PFSK-1 (cell line): Measurements from ENCODE around the gene SH3BP5.

Source experiments
- FOXP2 ChIP-seq: optimal IDR thresholded peaks from 2 replicates; pipeline ENCODE3; 2011; ENCODE audit warnings: borderline replicate concordance, control low read depth, inconsistent platforms; ENCODE audit not compliant: insufficient read depth; ENCODE audit errors: extremely low read length, extremely low read depth
- POLR2AphosphoS5 ChIP-seq: IDR thresholded peaks from 2 replicates; pipeline ENCODE4 v1.6.1; 2012; ENCODE audit warnings: low read depth, mild to moderate bottlenecking, control low read depth, low read length, moderate library complexity
- SIN3A ChIP-seq: IDR thresholded peaks from 2 replicates; pipeline ENCODE4 v1.6.1; 2012; ENCODE audit warnings: mild to moderate bottlenecking, low read length, moderate library complexity, borderline replicate concordance; ENCODE audit not compliant: insufficient read depth
- TAF1 ChIP-seq: IDR thresholded peaks from 2 replicates; pipeline ENCODE4 v1.6.1; 2012; ENCODE audit warnings: low read length, control low read depth, borderline replicate concordance; ENCODE audit not compliant: insufficient read depth
- TF ChIP-seq, protein P1 (sequence below), 2 experiments: IDR thresholded peaks; 2 replicates each; pipeline versions ENCODE4 v1.6.1 to v1.8.0; 2011 to 2012; ENCODE audit warnings: low read depth in 2 of 2, low read length in 2 of 2, control low read depth in 1 of 2, inconsistent platforms in 1 of 2, mild to moderate bottlenecking in 1 of 2, moderate library complexity in 1 of 2; ENCODE audit not compliant: insufficient read depth in 1 of 2

SH3BP5 gene

DNA sequence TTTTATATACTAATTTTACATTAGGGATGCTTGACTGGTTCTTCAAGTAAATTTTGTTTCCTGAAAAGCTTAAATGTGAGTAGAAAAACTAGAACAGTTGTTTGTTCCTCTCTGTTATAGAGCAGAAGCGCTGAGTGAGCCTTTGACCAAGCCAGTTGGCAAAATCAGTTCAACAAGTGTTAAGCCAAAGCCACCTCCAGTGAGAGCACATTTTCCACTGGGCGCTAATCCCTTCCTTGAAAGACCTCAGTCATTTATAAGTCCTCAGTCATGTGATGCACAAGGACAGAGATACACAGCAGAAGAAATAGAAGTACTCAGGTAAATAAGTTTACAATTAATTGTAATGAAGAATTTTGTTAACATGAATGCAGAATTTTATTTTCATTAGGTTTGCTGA lies 111.7 kb downstream of the SH3BP5 start:
- TF ChIP-seq SIN3A (no peak), POLR2AphosphoS5 (no peak), TAF1 (no peak), FOXP2 (no peak)
- TF ChIP-seq, protein P1, sequence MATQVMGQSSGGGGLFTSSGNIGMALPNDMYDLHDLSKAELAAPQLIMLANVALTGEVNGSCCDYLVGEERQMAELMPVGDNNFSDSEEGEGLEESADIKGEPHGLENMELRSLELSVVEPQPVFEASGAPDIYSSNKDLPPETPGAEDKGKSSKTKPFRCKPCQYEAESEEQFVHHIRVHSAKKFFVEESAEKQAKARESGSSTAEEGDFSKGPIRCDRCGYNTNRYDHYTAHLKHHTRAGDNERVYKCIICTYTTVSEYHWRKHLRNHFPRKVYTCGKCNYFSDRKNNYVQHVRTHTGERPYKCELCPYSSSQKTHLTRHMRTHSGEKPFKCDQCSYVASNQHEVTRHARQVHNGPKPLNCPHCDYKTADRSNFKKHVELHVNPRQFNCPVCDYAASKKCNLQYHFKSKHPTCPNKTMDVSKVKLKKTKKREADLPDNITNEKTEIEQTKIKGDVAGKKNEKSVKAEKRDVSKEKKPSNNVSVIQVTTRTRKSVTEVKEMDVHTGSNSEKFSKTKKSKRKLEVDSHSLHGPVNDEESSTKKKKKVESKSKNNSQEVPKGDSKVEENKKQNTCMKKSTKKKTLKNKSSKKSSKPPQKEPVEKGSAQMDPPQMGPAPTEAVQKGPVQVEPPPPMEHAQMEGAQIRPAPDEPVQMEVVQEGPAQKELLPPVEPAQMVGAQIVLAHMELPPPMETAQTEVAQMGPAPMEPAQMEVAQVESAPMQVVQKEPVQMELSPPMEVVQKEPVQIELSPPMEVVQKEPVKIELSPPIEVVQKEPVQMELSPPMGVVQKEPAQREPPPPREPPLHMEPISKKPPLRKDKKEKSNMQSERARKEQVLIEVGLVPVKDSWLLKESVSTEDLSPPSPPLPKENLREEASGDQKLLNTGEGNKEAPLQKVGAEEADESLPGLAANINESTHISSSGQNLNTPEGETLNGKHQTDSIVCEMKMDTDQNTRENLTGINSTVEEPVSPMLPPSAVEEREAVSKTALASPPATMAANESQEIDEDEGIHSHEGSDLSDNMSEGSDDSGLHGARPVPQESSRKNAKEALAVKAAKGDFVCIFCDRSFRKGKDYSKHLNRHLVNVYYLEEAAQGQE (IDR thresholded peaks at IDR 0.05; ENCODE audit: insufficient read depth in 1 of 2, low read depth in 2 of 2, low read length in 2 of 2): no peak

DNA sequence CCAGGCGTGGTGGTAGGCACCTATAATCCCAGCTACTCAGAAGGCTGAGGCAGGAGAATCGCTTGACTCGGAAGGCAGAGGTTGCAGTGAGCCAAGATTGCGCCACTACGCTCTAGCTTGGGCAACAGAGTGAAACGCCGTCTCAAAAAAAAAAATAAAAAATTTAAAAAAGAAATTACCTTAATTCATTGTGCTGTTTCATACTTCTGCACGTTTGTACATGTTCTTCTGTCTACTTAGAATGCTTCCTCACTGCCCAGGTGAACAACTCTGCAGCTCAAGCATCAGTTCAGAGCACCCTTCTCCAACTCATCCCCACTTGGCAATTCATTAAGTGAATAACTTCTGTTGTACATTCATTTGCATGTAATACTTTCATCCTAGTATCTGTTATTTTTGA lies 112.3 kb downstream of the SH3BP5 start:
- no peak for TF ChIP-seq TAF1
- no peak for TF ChIP-seq SIN3A
- TF ChIP-seq, protein P1 (IDR thresholded peaks at IDR 0.05; ENCODE audit: insufficient read depth in 1 of 2, low read depth in 2 of 2, low read length in 2 of 2): no peak
- TF ChIP-seq FOXP2: no peak
- no peak for TF ChIP-seq POLR2AphosphoS5

DNA sequence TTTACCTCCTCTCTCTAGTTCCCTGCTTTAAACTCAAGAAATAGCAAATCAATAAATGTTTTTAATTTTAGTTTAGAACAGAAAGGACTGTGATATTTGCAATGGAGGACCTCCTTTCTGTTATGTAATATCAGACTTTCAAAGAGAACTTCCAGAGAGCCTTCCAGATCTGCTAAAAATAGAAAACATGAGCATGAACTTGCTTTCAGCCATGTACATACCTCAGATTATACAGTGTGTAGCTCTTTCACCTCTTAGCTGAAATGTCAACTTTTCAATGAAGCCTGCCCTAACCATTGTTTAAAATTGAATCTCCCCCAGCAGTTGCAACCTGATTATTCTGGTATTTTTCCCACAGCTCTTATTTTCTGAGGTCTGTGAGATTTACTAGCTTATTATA lies 113.7 kb downstream of the SH3BP5 start:
- TF ChIP-seq POLR2AphosphoS5 (no peak), FOXP2 (no peak), TAF1 (no peak), SIN3A (no peak)
- TF ChIP-seq, protein P1 (IDR thresholded peaks at IDR 0.05; ENCODE audit: insufficient read depth in 1 of 2, low read depth in 2 of 2, low read length in 2 of 2): no peak

DNA sequence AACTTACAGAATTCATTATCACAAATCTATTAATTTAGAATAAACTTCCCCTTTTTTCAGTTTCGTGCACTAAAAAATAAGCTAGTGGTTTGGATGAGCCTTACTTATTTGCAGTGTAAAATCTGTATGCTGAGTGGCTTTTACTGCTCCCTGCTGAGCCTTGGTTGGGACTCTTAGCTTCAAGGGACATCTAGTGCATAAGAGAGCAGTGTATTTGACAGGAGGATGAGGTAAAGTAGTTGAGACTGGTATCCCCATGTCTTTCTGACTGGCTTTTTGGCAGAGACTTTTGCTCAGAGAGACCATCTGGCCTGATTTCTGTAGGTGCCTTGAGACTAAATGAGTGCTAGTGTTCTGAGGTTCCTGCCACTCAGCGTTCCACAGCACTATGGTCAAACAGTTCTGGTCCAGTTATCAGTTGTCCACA lies 114.5 kb downstream of the SH3BP5 start:
- TF ChIP-seq SIN3A (no peak), FOXP2 (no peak), TAF1 (no peak), POLR2AphosphoS5 (no peak)
- TF ChIP-seq, protein P1 (IDR thresholded peaks at IDR 0.05; ENCODE audit: insufficient read depth in 1 of 2, low read depth in 2 of 2, low read length in 2 of 2): no peak

DNA sequence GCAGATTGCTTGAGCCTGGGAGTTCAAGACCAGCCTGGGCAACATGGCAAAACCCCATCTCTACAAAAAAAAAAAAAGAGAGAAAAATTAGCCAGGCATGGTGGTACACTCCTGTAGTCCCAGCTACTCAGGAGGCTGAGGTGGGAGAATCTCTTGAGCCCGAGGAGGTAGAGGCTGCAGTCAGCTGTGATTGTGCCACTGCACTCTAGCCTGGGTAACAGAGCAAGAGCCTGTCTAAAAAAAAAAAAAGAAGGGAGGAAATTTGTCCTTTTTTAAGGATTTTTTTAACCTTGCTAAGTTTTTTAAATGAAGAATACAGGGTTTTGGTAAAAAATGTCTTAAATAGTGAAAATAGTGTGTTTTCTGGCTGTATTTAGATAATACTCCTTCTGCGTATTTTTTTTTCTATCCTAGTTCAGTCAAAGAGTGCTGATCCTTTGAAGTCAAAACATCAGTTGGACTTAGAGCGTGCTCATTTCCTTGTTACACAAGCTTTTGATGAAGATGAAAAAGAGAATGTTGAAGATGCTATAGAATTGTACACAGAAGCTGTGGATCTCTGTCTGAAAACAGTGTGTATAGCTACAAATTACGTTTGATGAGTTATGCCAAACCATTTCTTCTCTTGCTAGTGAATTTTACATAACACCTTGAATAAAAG lies 115.2 kb downstream of the SH3BP5 start:
- TF ChIP-seq SIN3A (no peak), TAF1 (no peak)
- TF ChIP-seq, protein P1 (IDR thresholded peaks at IDR 0.05; ENCODE audit: insufficient read depth in 1 of 2, low read depth in 2 of 2, low read length in 2 of 2): no peak
